HepG2 (cell line): ENCODE results near the gene EEF1AKMT3. TPM values are rescaled to one million over a fixed set of nuclear protein-coding genes. Genes with fewer than 3 reads are reported as not detected.

ENCODE experiments used
- ASH2L ChIP-seq: fragments of 300-600, 200-600 bp; sonication (generic); IDR thresholded peaks from 2 replicates; pipeline ENCODE4 v1.7.0; 2017; ENCODE audit warnings: low read depth, mild to moderate bottlenecking, moderate library complexity, mixed read lengths, low read length; ENCODE audit not compliant: insufficient read length
- ESRRA ChIP-seq: sonication (generic); formaldehyde crosslinking; IDR thresholded peaks from 2 replicates; pipeline ENCODE4 v1.5.1; 2020; ENCODE audit warnings: mild to moderate bottlenecking, low read depth, missing genetic modification reagents
- HCFC1 ChIP-seq: fragments of 150-350 bp; IDR thresholded peaks from 2 replicates; pipeline ENCODE4 v1.6.1; 2014; ENCODE audit warnings: low read depth, low read length
- HNRNPK ChIP-seq: fragments of 200-400 bp; formaldehyde crosslinking; IDR thresholded peaks from 2 replicates; pipeline ENCODE4 v1.6.1; 2018; ENCODE audit warnings: low read length, low read depth, moderate library complexity, mild to moderate bottlenecking; ENCODE audit not compliant: poor library complexity, severe bottlenecking
- IRF9 ChIP-seq: sonication (generic); formaldehyde crosslinking; IDR thresholded peaks from 2 replicates; pipeline ENCODE4 v1.8.0; 2022; ENCODE audit warnings: missing genetic modification reagents, mild to moderate bottlenecking, borderline replicate concordance
- JUN ChIP-seq: sonication (generic); formaldehyde crosslinking; IDR thresholded peaks from 2 replicates; pipeline ENCODE4 v1.4.0; 2020; ENCODE audit warnings: mild to moderate bottlenecking, missing genetic modification reagents
- MAFG ChIP-seq: sonication (generic); formaldehyde crosslinking; IDR thresholded peaks from 2 replicates; pipeline ENCODE4 v1.5.1; 2020; ENCODE audit warnings: mild to moderate bottlenecking, missing genetic modification reagents
- MXD4 ChIP-seq: IDR thresholded peaks from 2 replicates; pipeline ENCODE4 v1.6.1; 2016; ENCODE audit warnings: mild to moderate bottlenecking, missing biosample characterization, missing genetic modification reagents
- NFE2 ChIP-seq: sonication (generic); formaldehyde crosslinking; IDR thresholded peaks from 2 replicates; pipeline ENCODE4 v1.4.0; 2020; ENCODE audit warnings: missing genetic modification reagents
- REL ChIP-seq: sonication (generic); formaldehyde crosslinking; conservative IDR thresholded peaks from 2 replicates; pipeline ENCODE4 v1.8.0; 2022; ENCODE audit warnings: mild to moderate bottlenecking, missing genetic modification reagents, moderate library complexity
- SOX6 ChIP-seq, 2 experiments: fragments of 450-650 bp in 1 of 2; sonication (generic) in 1 of 2; formaldehyde crosslinking in 1 of 2; IDR thresholded peaks; 2 replicates each; pipeline versions ENCODE4 v1.4.0 to v1.6.1; 2017 to 2020; ENCODE audit warnings: antibody characterized with exemption in 1 of 2, mild to moderate bottlenecking in 1 of 2, missing genetic modification reagents in 1 of 2
- SPEN ChIP-seq: sonication (generic); formaldehyde crosslinking; IDR thresholded peaks from 2 replicates; pipeline ENCODE4 v1.5.1; 2020; ENCODE audit warnings: low read depth, mild to moderate bottlenecking, missing genetic modification reagents
- THAP8 ChIP-seq: sonication (generic); formaldehyde crosslinking; IDR thresholded peaks from 2 replicates; pipeline ENCODE4 v1.5.1; 2020; ENCODE audit warnings: missing genetic modification reagents, mild to moderate bottlenecking, borderline replicate concordance
- YEATS4 ChIP-seq: sonication (generic); formaldehyde crosslinking; IDR thresholded peaks from 2 replicates; pipeline ENCODE4 v1.4.0; 2020; ENCODE audit warnings: missing genetic modification reagents, borderline replicate concordance
- ZFP82 ChIP-seq: sonication (generic); formaldehyde crosslinking; IDR thresholded peaks from 2 replicates; pipeline ENCODE4 v1.5.1; 2020; ENCODE audit warnings: mild to moderate bottlenecking, missing genetic modification reagents, borderline replicate concordance
- ZMYM2 ChIP-seq: sonication (generic); formaldehyde crosslinking; IDR thresholded peaks from 2 replicates; pipeline ENCODE4 v1.8.0; 2022; ENCODE audit warnings: mild to moderate bottlenecking, missing genetic modification reagents
- ZNF3 ChIP-seq: IDR thresholded peaks from 2 replicates; pipeline ENCODE4 v1.7.0; 2017; ENCODE audit warnings: inconsistent platforms
- ZNF350 ChIP-seq: sonication (generic); formaldehyde crosslinking; IDR thresholded peaks from 2 replicates; pipeline ENCODE4 v1.4.0; 2020; ENCODE audit warnings: mild to moderate bottlenecking, low read depth, missing genetic modification reagents, borderline replicate concordance
- ZNF446 ChIP-seq: sonication (generic); formaldehyde crosslinking; IDR thresholded peaks from 2 replicates; pipeline ENCODE4 v1.5.0; 2020; ENCODE audit warnings: mild to moderate bottlenecking, missing genetic modification reagents
- ZNF563 ChIP-seq: sonication (generic); formaldehyde crosslinking; IDR thresholded peaks from 2 replicates; pipeline ENCODE4 v1.8.0; 2022; ENCODE audit warnings: mild to moderate bottlenecking, moderate library complexity, missing genetic modification reagents
- ZNF740 ChIP-seq: sonication (generic); formaldehyde crosslinking; IDR thresholded peaks from 2 replicates; pipeline ENCODE4 v1.4.0; 2020; ENCODE audit warnings: missing genetic modification reagents
- polyA plus RNA-seq, 8 experiments: library from polyadenylated mRNA; depleted of rRNA in 3 of 8; stranded (reverse) in 7 of 8; unstranded in 1 of 8; fragments of >200 nt; fragmentation: Illumina TruSeq in 4 of 8; extraction: Trizol in 4 of 8; gene quantifications; 2 replicates each; pipeline versions ENCODE4 v1.2.1 to v1.2.3, GENCODE V29; 2011 to 2016; ENCODE audit warnings: low read depth in 4 of 8, missing spikeins in 1 of 8, mixed read lengths in 1 of 8; ENCODE audit not compliant: insufficient read depth in 1 of 8
- total RNA-seq, 5 experiments: library from RNA; depleted of rRNA; stranded (reverse); fragments of >200 nt; fragmentation: Illumina TruSeq; extraction: Trizol; gene quantifications; 2 replicates each; pipeline ENCODE4 v1.2.3, GENCODE V29; 2016; ENCODE audit warnings: low read depth in 1 of 5
- TF ChIP-seq, protein P1 (sequence below): fragments of 450-650 bp; IDR thresholded peaks from 2 replicates; pipeline ENCODE4 v1.6.1; 2017
- TF ChIP-seq, protein P2 (sequence below): sonication (generic); formaldehyde crosslinking; IDR thresholded peaks from 2 replicates; pipeline ENCODE4 v1.4.0; 2020; ENCODE audit warnings: missing genetic modification reagents, borderline replicate concordance

EEF1AKMT3 gene
- total and polyA plus RNA-seq, 2 of the 13 experiments (the other 11 are each of a cell fraction or from before 2014, with no cell fraction given) = 4.7 to 11.4 TPM

DNA sequence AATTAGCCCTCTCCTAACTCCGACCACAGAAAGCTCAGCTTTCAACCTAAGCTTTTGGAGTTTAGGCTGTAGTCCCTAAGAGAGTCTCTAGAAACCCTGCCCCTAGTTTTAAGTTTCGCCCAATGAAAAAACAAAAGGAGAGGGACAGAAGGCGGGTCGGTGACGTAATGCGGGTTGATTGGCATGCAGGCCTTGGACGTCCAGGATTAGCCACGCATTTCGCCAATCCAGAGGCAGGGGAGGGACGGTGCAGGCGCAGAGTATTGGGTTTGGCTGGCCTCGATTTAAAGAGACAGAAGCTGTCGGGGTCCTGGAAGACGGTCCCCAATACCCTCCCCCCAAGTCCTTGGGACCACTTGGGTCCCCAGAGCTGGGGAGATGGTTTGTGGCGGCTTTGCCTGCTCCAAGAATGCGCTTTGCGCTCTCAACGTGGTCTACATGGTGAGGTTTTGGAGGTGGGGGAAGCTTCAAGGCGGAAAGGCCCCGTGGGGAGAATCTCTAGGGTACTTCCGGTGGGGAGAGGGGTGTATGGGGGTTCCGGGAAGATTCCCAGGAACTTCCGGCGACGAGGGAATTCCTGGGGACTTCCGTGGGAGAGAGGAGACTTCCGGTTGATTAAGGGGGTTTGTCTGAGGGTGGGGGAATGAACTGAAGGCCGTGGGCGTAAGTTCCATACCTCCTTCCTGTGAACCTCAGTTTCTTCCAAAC, 27.5 kb upstream of the EEF1AKMT3 start, which contains the start of gene TSPAN31 (continued):
- TF ChIP-seq, protein P1, sequence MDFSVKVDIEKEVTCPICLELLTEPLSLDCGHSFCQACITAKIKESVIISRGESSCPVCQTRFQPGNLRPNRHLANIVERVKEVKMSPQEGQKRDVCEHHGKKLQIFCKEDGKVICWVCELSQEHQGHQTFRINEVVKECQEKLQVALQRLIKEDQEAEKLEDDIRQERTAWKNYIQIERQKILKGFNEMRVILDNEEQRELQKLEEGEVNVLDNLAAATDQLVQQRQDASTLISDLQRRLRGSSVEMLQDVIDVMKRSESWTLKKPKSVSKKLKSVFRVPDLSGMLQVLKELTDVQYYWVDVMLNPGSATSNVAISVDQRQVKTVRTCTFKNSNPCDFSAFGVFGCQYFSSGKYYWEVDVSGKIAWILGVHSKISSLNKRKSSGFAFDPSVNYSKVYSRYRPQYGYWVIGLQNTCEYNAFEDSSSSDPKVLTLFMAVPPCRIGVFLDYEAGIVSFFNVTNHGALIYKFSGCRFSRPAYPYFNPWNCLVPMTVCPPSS = no peak
- TF ChIP-seq HCFC1 = no peak
- no peak for TF ChIP-seq ZMYM2
- no peak for TF ChIP-seq JUN (CRISPR knock-in tag)
- TF ChIP-seq YEATS4 (CRISPR knock-in tag) = peak; percentile 31; the same call in 1 of the 2 replicates
- no peak for TF ChIP-seq SPEN (CRISPR knock-in tag)
- no peak for TF ChIP-seq IRF9
- no peak for TF ChIP-seq SOX6 (IDR thresholded peaks at IDR 0.05)
- TF ChIP-seq SOX6 (CRISPR knock-in tag; IDR thresholded peaks at IDR 0.05) = no peak
- TF ChIP-seq ZNF3 (CRISPR knock-in tag) = 0 out of 2 replicates have a peak, but pooled peaks have one; percentile 19
- no peak for TF ChIP-seq ZFP82
- no peak for TF ChIP-seq ZNF446 (CRISPR knock-in tag)
- TF ChIP-seq ASH2L = peak; percentile 71
- TF ChIP-seq REL (CRISPR knock-in tag) = no peak
- no peak; the same call in 1 of the 2 replicates for TF ChIP-seq ZNF350 (CRISPR knock-in tag)
- TF ChIP-seq ZNF563 (CRISPR knock-in tag) = 0 out of 2 replicates have a peak, but pooled peaks have one; percentile 32
- no peak for TF ChIP-seq MAFG (CRISPR knock-in tag)
- TF ChIP-seq HNRNPK = peak; percentile 38
- TF ChIP-seq NFE2 = no peak
- TF ChIP-seq MXD4 (CRISPR knock-in tag) = no peak
- TF ChIP-seq THAP8 (CRISPR knock-in tag) = no peak
- 0 out of 2 replicates have a peak, but pooled peaks have one; percentile 49 for TF ChIP-seq ESRRA
- TF ChIP-seq, protein P2, sequence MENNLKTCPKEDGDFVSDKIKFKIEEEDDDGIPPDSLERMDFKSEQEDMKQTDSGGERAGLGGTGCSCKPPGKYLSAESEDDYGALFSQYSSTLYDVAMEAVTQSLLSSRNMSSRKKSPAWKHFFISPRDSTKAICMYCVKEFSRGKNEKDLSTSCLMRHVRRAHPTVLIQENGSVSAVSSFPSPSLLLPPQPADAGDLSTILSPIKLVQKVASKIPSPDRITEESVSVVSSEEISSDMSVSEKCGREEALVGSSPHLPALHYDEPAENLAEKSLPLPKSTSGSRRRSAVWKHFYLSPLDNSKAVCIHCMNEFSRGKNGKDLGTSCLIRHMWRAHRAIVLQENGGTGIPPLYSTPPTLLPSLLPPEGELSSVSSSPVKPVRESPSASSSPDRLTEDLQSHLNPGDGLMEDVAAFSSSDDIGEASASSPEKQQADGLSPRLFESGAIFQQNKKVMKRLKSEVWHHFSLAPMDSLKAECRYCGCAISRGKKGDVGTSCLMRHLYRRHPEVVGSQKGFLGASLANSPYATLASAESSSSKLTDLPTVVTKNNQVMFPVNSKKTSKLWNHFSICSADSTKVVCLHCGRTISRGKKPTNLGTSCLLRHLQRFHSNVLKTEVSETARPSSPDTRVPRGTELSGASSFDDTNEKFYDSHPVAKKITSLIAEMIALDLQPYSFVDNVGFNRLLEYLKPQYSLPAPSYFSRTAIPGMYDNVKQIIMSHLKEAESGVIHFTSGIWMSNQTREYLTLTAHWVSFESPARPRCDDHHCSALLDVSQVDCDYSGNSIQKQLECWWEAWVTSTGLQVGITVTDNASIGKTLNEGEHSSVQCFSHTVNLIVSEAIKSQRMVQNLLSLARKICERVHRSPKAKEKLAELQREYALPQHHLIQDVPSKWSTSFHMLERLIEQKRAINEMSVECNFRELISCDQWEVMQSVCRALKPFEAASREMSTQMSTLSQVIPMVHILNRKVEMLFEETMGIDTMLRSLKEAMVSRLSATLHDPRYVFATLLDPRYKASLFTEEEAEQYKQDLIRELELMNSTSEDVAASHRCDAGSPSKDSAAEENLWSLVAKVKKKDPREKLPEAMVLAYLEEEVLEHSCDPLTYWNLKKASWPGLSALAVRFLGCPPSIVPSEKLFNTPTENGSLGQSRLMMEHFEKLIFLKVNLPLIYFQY (CRISPR knock-in tag) = no peak
- TF ChIP-seq ZNF740 (CRISPR knock-in tag) = no peak
